ENCODE results near the gene FAM180A.

- no peak for TF ChIP-seq CTCF (IDR thresholded peaks at IDR 0.05)
- TF ChIP-seq EZH2 (IDR thresholded peaks at IDR 0.05; ENCODE audit: borderline replicate concordance, insufficient read depth, low read depth, low read length, poor library complexity, severe bottlenecking) = no peak
These were observed 28.9 kb downstream of the FAM180A start for GRCh38 chr7:135719688-135720087.

Data from B cell (primary cell).